Activated naive CD4-positive, alpha-beta T cell treated with anti-CD3 and anti-CD28 coated beads, Interleukin-2, amount 10 ng/mL, durations not matched to agents 7 days and 5 days (primary cell): ENCODE results near the gene GABRR3.

Experiments
- CTCF ChIA-PET: fragments of 350-600 bp; sonication (Branson Sonifier 250); formaldehyde crosslinking; loops from one replicate; lab custom pipeline; 2021; ENCODE audit warnings: antibody characterized with exemption; lab: Charles Lee
- DNase-seq: peaks from one replicate; pipeline ENCODE4 v3.0.0-alpha.2; 2020
- H3K27ac Mint-ChIP-seq: one replicate; pipeline ENCODE4 v1.8.0; 2021; ENCODE audit warnings: mild to moderate bottlenecking, moderate library complexity, mixed read lengths
- H3K27me3 Mint-ChIP-seq: one replicate; pipeline ENCODE4 v1.8.0; 2021; ENCODE audit warnings: mild to moderate bottlenecking, mixed read lengths
- H3K36me3 Mint-ChIP-seq: one replicate; pipeline ENCODE4 v1.8.0; 2021; ENCODE audit warnings: mixed read lengths
- H3K4me1 Mint-ChIP-seq: one replicate; pipeline ENCODE4 v1.8.0; 2021; ENCODE audit warnings: mixed read lengths
- H3K4me3 Mint-ChIP-seq: one replicate; pipeline ENCODE4 v1.8.0; 2021; ENCODE audit warnings: mild to moderate bottlenecking, moderate library complexity, mixed read lengths
- H3K9me3 Mint-ChIP-seq: one replicate; pipeline ENCODE4 v1.8.0; 2021; ENCODE audit warnings: mixed read lengths

GABRR3 gene

DNA sequence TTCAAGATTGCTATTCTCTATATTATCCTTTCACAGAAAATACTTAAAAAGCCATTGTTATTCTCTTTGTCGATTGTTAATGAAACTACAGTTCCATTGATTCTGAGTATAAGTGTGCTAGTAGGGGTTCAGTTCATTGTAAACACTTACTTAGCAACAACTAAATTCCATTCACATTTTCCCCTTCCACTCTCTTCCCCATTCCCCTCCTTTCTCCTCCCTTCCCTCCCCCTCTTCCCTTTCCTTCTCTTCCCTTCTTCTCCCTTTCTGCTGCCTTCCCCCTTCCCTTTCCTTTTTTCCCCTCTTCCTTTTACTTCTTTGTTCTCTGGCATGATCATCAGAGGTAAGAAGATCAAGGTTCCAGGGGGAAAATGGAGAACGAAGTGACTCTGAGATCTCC is 41.6 kb downstream of the GABRR3 start:
- H3K27me3 Mint-ChIP-seq, result peaks cover 4% of the 10 kb centered on the region
- no peak overlapping the region for H3K4me3 Mint-ChIP-seq
- no peak for DNase-seq
- CTCF ChIA-PET, result interaction anchor here (1.7 kb wide), 1 partner anchor 29 kb away, joined by 8 read pairs; no protein-coding TSS in a partner anchor
- peaks cover 31% of the 10 kb centered on the region for H3K4me1 Mint-ChIP-seq
- H3K27ac Mint-ChIP-seq, result no peak overlapping the region
- no peaks in the 10 kb centered on the region for H3K9me3 Mint-ChIP-seq
- no peaks in the 10 kb centered on the region for H3K36me3 Mint-ChIP-seq

DNA sequence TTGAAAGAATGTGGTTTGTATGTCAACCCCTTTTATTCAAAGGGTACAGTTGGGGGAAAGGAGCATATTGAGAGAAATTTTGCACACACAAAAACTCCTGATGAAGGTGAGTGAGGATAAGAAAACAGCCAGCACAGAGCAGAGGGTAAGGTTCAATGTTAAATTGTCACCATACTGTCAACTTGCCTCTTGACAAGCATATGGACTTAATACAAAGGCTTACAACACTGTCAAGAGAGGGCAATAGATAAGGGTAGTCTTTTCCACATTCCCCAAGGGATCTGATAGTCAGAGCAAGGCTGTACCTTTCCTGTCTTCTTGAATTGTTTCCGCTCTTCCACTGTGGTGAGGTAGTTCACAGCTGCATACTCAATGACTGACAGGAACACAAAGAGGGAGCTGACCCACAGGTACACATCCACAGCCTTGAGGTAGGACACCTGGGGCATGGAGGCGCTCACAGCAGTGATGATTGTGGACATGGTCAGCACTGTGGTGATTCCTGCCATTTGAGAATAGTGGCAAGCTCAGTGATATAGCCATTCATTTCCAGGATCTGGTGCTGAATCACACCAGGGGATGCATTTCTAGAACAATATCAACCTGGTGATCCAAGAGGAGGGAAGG is 42.5 kb downstream of the GABRR3 start:
- CTCF ChIA-PET, result interaction anchor here (0.8 to 1.7 kb wide), 3 partner anchors 13 to 30 kb away, joined by 3 to 8 read pairs (median 4); no protein-coding TSS in a partner anchor

DNA sequence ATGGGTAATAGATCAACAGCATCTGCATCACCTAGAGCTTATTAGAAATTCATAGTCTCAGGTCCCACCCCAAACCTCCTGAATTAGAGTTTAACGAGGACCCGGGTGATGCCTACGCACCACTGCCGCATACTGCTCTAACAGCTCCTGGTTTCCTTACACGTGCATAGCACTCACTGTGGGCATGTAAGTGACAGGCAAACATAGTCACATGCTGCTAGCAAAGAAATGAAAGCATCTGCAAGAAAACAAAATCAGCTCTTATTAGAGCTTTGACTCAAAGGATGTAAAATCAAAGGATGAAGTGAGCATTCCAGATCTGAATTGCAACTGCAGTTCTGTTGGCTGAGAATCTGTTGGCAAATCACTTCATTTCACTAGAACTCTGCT is 43.8 kb downstream of the GABRR3 start:
- Mint-ChIP-seq H3K36me3 (no peaks in the 10 kb centered on the region), H3K4me1 (peaks cover 32% of the 10 kb centered on the region), H3K9me3 (peaks cover 2% of the 10 kb centered on the region), H3K4me3 (peak overlapping the region; percentile 56), H3K27ac (peak overlapping the region; percentile 91), H3K27me3 (peaks cover 4% of the 10 kb centered on the region)
- DNase-seq, result peak; percentile 49
- CTCF ChIA-PET, result interaction anchor here (1.1 to 2.3 kb wide), 3 partner anchors 12 to 30 kb away, joined by 3 to 5 read pairs (median 4); no protein-coding TSS in a partner anchor

More for the DNA sequence above, 42.5 kb downstream of the GABRR3 start:
- H3K4me1 Mint-ChIP-seq, result peaks cover 32% of the 10 kb centered on the region
- DNase-seq, result no peak
- H3K4me3 Mint-ChIP-seq, result no peak overlapping the region
- H3K36me3 Mint-ChIP-seq, result no peaks in the 10 kb centered on the region
- peaks cover 4% of the 10 kb centered on the region for H3K27me3 Mint-ChIP-seq
- peaks cover 2% of the 10 kb centered on the region for H3K9me3 Mint-ChIP-seq
- no peak overlapping the region for H3K27ac Mint-ChIP-seq

DNA sequence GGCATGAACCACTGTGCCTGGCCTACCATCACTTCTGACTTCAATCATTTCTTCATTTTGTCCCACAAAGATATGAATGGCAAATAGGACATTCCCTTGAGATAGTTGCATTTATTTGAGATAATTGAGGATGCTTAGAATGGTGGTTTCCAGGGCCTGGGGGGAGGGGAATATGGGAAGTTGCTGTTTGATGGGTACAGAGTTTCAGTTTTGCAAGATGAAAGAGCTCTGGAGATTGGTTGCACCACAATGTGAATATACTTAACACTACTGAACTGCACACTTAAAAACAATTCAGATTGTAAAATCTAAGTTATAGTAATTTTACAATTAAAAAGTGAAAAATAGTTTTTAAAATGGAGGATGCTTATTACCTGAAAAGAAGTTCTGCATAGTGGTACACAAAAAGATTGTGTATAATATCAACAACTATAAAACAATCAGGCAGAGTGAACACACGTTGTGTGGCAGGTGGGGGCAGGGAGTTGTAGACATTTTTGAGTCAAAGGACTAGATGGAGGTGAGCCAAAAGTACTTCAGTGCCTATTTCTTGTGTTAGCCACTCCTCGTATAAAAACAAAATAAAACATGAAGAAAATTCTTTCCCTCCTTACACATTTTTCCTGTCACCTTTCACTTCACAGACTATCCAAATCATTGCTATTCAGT is 44.4 kb downstream of the GABRR3 start:
- Mint-ChIP-seq H3K27ac (peak overlapping the region; percentile 91), H3K36me3 (no peaks in the 10 kb centered on the region), H3K4me1 (peaks cover 32% of the 10 kb centered on the region), H3K4me3 (peak overlapping the region; percentile 56), H3K9me3 (peaks cover 2% of the 10 kb centered on the region), H3K27me3 (peaks cover 7% of the 10 kb centered on the region)
- peak; percentile 42 for DNase-seq
- CTCF ChIA-PET, result interaction anchor here (1.1 to 2.3 kb wide), 2 partner anchors 11 to 31 kb away, joined by 3 to 5 read pairs; no protein-coding TSS in a partner anchor

DNA sequence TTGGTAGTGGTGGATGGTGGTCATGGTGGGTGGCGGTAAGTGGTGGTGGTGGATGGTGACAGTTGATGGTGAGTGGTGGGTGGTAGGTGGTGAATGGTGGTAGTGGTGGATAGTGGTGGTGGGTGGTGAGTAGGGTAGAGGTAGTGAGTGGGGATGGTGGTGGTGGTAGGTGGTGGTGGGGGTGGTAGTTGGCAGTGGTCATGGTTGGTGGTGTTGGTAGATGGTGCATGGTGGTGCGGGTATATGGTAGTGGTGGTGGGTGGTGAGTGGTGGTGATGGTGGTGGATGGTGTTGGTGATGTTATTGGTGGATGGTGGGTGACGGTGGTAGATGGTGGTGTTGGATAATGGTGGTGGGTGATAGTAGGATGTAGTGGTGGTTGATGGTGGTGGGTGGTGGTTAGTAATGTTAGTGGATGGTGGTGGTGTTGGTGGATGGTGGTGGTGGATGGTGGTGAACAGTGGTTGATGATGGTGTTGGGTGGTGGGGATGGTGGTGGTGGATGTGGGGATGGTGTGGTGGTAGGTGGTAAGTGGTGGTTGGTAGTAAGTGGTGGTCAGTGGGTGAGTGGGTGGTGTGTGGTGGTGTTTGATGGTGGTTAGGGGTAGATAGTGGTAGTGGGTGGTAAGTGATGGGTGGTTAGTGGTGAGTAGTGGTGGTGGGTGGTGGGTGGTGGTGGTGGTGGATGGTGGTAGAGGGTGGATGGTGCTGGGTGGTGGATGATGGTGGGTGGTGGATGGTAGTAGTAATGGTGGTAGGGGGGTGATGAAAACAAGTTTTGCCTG is 46.1 kb downstream of the GABRR3 start:
- H3K36me3 Mint-ChIP-seq, result no peaks in the 10 kb centered on the region
- peaks cover 8% of the 10 kb centered on the region for H3K27me3 Mint-ChIP-seq
- CTCF ChIA-PET, result interaction anchor here (2.3 kb wide), 1 partner anchor 33 kb away, joined by 5 read pairs; no protein-coding TSS in a partner anchor
- no peak for DNase-seq
- no peak overlapping the region for H3K27ac Mint-ChIP-seq
- peaks cover 2% of the 10 kb centered on the region for H3K9me3 Mint-ChIP-seq
- H3K4me3 Mint-ChIP-seq, result no peak overlapping the region
- peaks cover 32% of the 10 kb centered on the region for H3K4me1 Mint-ChIP-seq

DNA sequence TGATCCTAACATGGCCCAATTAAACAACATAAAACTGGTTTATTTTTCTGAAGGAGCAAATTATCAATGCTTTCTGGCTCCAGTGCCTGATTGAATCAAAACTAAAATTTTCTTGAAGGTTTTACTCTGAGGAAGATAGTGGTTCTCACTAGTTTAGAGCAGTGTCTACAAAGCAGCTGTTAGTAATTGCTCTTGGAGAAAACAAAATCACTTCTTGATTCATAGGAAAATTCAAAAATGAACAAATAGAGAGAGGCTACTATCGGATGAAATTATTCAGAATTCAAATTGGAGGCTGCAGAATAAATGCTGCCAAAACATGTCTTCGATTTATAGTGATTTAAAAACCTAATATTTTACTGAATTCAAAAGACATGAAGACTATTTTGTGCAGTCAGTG is 47.8 kb downstream of the GABRR3 start:
- CTCF ChIA-PET, result interaction anchor here (1.2 kb wide), 1 partner anchor 16 kb away, joined by 4 read pairs; no protein-coding TSS in a partner anchor
- no peak for DNase-seq
- no peak overlapping the region for H3K27ac Mint-ChIP-seq
- no peak overlapping the region for H3K4me3 Mint-ChIP-seq
- H3K36me3 Mint-ChIP-seq, result no peaks in the 10 kb centered on the region
- peaks cover 4% of the 10 kb centered on the region for H3K27me3 Mint-ChIP-seq
- H3K9me3 Mint-ChIP-seq, result peaks cover 2% of the 10 kb centered on the region
- H3K4me1 Mint-ChIP-seq, result peaks cover 35% of the 10 kb centered on the region

DNA sequence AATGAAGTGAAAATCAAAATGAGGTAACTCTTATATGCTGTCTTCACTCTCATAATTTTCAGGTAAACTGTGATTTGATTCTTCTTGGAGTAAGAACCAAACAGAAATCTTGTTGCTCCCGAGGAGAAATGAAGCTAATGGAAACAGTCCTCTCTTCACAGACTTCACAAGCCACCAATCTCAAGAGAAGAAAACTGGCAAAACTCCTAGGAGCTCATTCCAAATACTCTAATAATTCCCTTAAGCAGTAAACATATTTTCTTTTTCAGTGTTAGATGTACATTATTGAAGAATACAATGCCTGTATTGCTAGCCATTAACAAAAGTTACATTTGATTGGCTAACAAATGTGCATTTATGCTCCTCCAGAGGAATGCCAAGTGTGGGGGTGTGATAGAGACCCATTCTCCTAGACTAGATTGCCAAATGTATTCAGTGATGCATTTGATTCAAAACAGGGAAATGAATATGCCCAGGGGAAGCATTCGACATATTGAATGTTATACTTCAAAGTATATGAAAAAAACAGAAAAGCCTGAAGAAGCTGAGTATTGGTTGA is 51.1 kb downstream of the GABRR3 start:
- CTCF ChIA-PET, result interaction anchor here (2.1 kb wide), 1 partner anchor 38 kb away, joined by 17 read pairs; no protein-coding TSS in a partner anchor
- H3K27me3 Mint-ChIP-seq, result peaks cover 4% of the 10 kb centered on the region

DNA sequence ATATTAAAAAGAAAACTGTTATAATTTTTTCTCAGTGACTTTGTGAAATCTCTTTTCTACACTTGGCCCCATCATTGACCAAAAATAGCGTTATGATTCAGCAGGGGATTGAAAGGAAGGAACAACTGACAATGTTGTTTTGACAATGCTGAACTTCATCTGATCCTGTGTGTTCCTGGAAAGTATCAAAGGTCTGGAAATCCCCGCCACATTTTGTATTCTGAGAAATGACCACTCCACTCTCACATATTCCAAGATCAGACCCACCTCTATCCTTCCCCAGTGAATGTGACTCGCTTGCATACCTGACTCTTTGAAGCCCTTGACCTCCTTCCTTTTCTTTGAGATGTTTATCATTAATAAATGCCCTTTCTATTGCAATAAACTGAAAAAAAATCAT is 53.2 kb downstream of the GABRR3 start:
- Mint-ChIP-seq H3K27me3 (peaks cover 4% of the 10 kb centered on the region), H3K4me3 (no peak overlapping the region), H3K27ac (peak overlapping the region; percentile 49), H3K36me3 (no peaks in the 10 kb centered on the region), H3K9me3 (no peaks in the 10 kb centered on the region), H3K4me1 (peaks cover 26% of the 10 kb centered on the region)
- DNase-seq, result no peak
- CTCF ChIA-PET, result interaction anchor here (0.7 to 0.8 kb wide), 2 partner anchors 11 to 40 kb away, joined by 3 read pairs; no protein-coding TSS in a partner anchor

More for the DNA sequence above, 51.1 kb downstream of the GABRR3 start:
- H3K4me1 Mint-ChIP-seq, result peaks cover 25% of the 10 kb centered on the region
- no peak overlapping the region for H3K4me3 Mint-ChIP-seq
- no peak overlapping the region for H3K27ac Mint-ChIP-seq
- no peaks in the 10 kb centered on the region for H3K36me3 Mint-ChIP-seq
- peaks cover 2% of the 10 kb centered on the region for H3K9me3 Mint-ChIP-seq
- no peak for DNase-seq

DNA sequence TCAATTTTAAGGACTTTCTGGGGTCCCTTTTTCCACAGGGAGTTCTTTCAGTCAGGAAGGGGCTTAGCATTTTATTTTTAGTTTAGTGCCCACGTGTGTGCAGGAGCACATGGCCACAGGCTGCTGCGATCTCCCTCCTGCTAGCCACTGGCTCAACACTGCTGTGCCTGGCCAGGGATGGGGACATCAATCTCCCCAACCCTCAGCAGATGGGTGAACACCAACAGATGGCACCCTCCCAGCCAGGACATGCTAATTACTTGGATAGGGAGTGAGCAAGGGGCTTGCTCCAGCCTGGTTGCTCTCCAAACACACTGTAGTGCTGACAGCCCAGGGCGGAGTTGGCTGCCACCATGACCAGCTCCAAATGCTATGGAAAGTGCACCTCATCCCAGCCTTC is 55.5 kb downstream of the GABRR3 start:
- CTCF ChIA-PET, result interaction anchor here (1.0 to 1.2 kb wide), 2 partner anchors 12 to 44 kb away, joined by 3 read pairs; no protein-coding TSS in a partner anchor
- H3K27ac Mint-ChIP-seq, result no peak overlapping the region
- no peaks in the 10 kb centered on the region for H3K9me3 Mint-ChIP-seq
- H3K36me3 Mint-ChIP-seq, result no peaks in the 10 kb centered on the region
- DNase-seq, result no peak
- no peak overlapping the region for H3K4me3 Mint-ChIP-seq
- no peaks in the 10 kb centered on the region for H3K27me3 Mint-ChIP-seq
- H3K4me1 Mint-ChIP-seq, result peaks cover 34% of the 10 kb centered on the region

DNA sequence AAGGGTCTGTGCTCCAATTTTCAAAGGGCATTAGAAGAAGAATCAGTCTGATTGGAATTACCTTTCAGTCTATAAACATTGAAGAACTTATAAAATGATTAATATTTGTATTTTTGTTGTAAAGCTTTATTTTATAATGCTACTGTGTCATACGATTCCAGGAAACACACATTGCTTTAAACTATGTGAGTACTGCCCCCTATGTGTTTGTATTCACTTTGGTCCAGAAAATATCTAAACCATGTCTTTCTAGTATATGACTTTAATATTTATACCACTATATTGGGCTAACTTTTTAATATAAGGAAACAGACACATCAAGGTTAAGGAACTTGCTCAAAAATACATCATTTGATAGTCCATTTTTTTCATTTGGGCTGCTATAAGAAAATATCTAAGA is 59.6 kb downstream of the GABRR3 start:
- Mint-ChIP-seq H3K27me3 (peaks cover 4% of the 10 kb centered on the region), H3K4me3 (no peak overlapping the region), H3K4me1 (peaks cover 45% of the 10 kb centered on the region), H3K36me3 (no peaks in the 10 kb centered on the region), H3K9me3 (no peaks in the 10 kb centered on the region), H3K27ac (no peak overlapping the region)
- DNase-seq, result no peak
- CTCF ChIA-PET, result interaction anchor here (0.7 to 3.1 kb wide), 5 partner anchors 17 to 64 kb away, joined by 3 to 15 read pairs (median 4); no protein-coding TSS in a partner anchor

DNA sequence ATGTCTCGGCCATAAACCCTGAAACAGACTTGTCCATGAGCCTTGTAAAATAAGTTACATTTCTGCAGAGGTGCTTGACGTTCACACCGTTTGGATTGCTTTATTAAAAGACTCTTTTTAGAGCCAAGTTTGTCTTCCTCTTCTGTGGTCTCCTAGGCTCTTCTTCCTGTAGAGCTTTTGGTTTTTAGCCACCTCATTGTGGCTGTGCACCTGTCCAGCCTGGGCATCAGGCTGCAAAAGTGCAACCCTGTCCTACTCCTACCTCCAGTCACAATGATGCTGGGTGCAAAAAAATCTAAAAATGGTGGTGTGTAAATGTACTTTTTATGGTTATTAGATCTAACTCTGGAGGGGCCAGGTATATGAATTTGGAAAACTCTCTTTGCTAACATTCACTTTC is 60.1 kb downstream of the GABRR3 start:
- H3K27ac Mint-ChIP-seq, result no peak overlapping the region
- no peaks in the 10 kb centered on the region for H3K36me3 Mint-ChIP-seq
- no peaks in the 10 kb centered on the region for H3K9me3 Mint-ChIP-seq
- peaks cover 4% of the 10 kb centered on the region for H3K27me3 Mint-ChIP-seq
- DNase-seq, result no peak
- peaks cover 50% of the 10 kb centered on the region for H3K4me1 Mint-ChIP-seq
- H3K4me3 Mint-ChIP-seq, result peak overlapping the region; percentile 27
- CTCF ChIA-PET, result interaction anchor here (0.7 to 3.1 kb wide), 5 partner anchors 17 to 63 kb away, joined by 3 to 15 read pairs (median 4); no protein-coding TSS in a partner anchor

DNA sequence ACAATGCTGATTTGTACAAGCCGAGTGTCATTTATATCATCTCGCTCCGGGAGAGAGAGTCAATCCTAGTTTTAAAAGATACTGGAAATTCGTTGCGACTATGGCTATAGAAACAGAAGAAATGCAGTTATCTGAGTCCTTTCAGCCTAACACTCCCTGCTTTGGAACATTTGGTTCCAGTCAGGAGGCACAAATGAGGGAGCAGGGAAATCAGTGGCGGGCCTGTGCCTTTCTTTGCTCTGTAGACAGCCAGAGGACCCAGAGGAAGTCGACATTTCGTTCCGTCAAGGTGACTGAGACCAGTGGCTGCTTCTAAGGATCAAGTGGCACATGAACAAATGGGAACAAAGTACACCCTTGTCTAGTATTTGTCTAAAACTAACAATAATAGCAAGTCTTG is 62.1 kb downstream of the GABRR3 start:
- CTCF ChIA-PET, result interaction anchor here (3.1 kb wide), 1 partner anchor 49 kb away, joined by 15 read pairs; no protein-coding TSS in a partner anchor
- H3K9me3 Mint-ChIP-seq, result no peaks in the 10 kb centered on the region
- H3K27ac Mint-ChIP-seq, result peak overlapping the region; percentile 64
- H3K4me3 Mint-ChIP-seq, result peak overlapping the region; percentile 63
- H3K36me3 Mint-ChIP-seq, result peaks cover 4% of the 10 kb centered on the region
- peaks cover 4% of the 10 kb centered on the region for H3K27me3 Mint-ChIP-seq
- H3K4me1 Mint-ChIP-seq, result peaks cover 67% of the 10 kb centered on the region
- DNase-seq, result no peak
